Stimulated activated CD8-positive, alpha-beta memory T cell treated with anti-CD3 and anti-CD28 coated beads, Interleukin-15, amount 100 ng/mL, for 48 hours (primary cell): Measurements from ENCODE around the gene CFAP97.
"Not testable (repeated sequence)": the region's sequence is repeated elsewhere in the genome, so short reads cannot be mapped to it uniquely, and the experiment has no call there.

Experiments
- DNase-seq, 2 donors: peaks; one replicate each; pipeline ENCODE4 v3.0.0-alpha.2; 2020; ENCODE audit warnings: low read depth in 2 of 2

CFAP97 gene

GRCh38 chr4:185222598-185222997, 18.8 kb upstream of the CFAP97 start:
- DNase-seq, result no peak

DNA sequence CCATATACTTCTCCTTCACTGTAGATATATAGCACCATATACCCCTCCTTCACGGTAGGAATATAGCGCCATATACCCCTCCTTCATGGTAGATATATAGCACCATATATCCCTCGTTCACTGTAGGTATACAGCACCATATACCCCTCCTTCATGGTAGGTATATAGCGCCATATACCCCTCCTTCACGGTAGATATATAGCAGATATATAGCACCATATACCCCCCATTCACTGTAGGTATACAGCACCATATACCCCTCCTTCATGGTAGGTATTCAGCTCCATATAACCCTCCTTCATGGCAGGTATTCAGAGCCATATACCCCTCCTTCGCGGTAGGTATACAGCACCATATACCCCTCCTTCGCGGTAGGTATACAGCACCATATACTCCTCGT, 18.1 kb upstream of the CFAP97 start:
- DNase-seq, result no peak

- no peak for DNase-seq
These were observed 17.7 kb upstream of the CFAP97 start for GRCh38 chr4:185221491-185221890.

DNA sequence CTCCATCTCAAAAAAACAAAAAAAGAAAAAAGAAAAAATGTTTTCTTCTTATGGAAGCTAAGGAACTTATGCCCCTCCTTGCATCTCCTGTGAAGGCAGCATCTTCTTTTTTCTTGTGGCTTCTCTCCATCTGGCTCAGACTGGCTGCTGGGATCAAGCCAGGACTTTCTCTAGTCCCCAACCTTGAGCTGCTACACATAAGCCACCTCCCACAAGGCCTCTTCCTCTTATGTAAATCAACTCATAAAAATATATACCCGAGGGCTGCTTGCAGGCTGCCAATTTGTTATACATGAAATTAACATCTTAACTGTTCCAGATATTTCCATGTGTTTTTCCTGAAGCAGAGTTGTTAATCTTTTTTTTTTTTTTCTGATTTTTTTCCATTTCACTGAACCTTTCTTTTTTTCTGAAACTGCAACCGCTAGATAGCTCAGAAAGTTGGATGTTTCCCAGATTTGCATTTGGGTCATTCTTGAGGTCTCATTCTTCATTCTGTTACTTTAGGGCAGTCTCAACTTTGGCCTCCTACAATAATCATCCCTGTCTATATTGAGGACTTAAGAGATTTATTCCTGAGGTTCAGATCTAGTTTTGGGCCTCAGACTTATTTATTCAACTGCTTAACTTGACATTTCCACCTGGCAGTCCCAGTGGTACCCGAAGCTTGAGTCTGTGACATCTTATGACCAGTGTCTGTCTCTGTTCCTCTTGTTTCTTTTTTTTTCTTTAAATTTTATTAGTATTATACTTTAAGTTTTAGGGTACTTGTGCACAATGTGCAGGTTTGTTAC, 15.9 kb upstream of the CFAP97 start:
- DNase-seq, result no peak

DNA sequence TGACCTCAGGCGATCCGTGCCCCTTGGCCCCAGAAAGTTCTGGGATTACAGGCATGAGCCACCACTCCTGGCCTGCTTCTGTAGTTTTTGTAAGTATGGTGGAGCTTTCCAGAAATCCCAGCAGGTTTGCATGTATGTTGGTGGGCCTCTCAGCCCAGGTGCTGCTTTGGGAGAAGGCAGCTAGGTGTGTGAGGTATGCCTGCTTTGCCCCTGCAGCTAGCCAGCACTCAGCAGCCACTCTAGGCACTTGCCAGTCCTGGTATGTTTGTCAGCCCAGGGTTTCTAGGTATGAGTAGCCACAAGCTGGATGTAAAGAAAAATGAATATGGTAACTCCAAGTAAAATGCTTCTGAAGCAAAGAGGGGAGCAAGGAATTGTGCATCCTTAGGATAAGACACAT, 14.5 kb upstream of the CFAP97 start:
- DNase-seq, result no peak

GRCh38 chr4:185217408-185217975, 13.7 kb upstream of the CFAP97 start:
- DNase-seq, result no peak

- no peak for DNase-seq
These were observed 11.5 kb upstream of the CFAP97 start for GRCh38 chr4:185215261-185215660.

DNA sequence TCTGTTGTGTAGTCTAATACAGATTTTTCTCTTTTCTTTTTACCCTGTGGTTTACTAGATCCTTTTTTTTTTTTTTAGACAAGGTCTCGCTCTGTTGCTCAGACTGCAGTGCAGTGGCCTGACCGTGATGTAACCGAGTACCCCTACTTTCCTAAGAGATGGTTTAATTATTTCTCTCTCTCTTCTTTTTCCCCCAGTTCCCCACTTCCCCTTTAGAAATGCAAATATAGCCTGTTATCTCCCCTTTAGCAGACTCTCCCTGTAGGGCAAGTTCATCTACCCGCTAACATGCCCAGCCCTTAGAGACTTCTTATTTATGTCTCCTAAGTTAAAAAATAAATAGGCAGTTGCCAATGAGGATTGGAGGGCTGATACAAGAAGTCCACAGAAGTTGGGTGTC, 10.1 kb upstream of the CFAP97 start:
- DNase-seq, result no peak

DNA sequence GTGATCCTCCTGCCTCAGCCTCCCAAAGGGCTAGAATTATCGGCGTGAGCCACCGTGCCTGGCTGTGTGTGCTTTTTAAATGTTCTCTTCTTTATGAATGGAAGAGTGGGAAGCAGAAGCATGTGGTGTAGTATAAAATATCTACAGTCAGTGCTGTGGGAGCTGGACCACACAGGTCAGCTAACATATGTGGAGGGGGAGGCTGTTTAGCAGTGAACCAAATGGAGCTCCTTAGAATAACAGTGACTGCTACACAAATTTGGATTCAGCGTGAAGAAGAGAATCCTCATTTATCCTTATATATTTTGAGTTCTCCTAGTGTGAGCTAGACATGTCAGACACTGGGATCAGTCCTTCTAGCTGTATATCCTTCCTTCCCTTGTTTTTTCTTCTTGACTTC, 8.8 kb upstream of the CFAP97 start:
- DNase-seq, result no peak

DNA sequence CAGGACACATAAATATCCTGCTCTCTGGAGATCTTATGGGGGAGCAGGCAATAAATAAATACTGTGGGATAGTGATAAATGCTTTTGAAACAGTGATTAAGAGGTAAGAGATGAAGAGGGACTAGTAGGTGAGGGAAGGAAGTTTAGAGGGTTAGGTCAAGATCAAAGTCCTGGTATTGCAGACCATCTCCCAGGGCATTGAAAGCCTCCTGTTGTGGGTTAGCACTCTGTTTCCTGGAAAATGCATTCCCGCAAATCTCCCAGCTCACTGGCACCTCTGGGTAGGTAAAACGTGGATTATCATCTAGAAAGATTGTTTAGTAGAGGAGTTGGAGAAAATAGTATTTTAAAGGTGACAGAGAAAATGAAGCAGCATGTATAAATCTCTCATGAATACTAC, 7.8 kb upstream of the CFAP97 start:
- DNase-seq, result no peak

DNA sequence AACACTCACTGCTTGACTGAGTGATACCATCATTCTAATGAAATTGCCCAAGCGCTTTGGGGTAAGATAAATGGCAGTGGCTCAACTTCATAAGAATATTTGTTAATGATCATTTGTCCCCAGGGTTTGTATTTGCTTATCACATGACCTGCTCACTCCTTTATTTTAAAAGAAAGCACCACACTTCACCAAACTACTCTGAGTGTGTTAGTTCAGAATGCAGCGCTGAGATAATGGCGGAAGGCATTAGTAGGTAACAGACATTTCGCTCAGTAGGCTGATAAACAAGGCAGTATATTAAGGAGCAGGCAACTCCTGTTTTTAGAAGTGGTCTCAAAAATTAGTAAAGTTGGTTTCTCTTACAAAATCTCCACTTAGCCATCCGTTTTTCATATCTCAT, 7.2 kb upstream of the CFAP97 start:
- DNase-seq, result no peak

DNA sequence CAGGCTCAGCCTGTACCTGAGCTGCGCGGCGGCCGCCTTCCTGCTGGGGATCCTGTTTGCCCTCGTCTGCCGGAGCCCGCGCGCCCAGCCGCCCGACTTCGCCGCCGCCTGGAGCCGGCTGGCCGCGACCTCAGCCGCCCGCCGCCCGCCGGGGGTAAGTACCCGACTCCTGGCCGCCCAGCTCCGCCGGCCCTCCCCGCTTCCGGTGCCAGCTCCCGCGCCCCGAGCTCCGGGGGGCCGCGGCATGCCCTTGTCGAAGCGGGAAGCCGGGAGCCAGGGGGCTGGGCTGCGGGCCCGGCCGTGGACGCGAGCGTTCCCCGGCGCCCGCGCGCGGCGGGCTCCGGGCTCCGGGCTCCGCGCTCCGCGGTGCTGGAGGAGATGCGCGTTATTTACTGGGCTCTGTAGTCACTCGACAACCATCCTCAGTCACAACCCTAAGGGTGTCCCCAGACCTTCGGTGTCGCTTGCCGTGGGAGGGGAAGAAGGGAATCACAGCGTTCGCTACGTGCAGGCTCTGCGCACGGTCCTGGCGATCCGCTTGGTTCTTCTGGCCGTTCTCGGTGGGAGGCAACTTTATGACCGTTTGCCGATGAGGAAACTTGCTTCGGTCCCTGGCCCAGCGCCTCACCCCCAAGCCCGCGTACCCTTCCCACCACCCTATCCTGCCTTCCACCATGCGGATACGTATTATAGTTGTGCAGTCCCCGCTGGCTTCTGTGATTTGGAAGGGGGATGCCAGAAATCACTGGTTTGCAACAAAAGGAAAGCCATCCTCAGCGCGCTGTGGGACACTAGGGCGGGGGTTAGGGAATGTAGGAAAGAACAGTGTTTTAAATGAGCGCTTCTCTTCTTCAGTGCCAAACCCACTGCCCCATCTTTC, 6.5 kb upstream of the CFAP97 start:
- DNase-seq, result peak; percentile 25 to 27

- not testable (repeated sequence) for DNase-seq
These were observed 6.0 kb upstream of the CFAP97 start for GRCh38 chr4:185209852-185210101.

DNA sequence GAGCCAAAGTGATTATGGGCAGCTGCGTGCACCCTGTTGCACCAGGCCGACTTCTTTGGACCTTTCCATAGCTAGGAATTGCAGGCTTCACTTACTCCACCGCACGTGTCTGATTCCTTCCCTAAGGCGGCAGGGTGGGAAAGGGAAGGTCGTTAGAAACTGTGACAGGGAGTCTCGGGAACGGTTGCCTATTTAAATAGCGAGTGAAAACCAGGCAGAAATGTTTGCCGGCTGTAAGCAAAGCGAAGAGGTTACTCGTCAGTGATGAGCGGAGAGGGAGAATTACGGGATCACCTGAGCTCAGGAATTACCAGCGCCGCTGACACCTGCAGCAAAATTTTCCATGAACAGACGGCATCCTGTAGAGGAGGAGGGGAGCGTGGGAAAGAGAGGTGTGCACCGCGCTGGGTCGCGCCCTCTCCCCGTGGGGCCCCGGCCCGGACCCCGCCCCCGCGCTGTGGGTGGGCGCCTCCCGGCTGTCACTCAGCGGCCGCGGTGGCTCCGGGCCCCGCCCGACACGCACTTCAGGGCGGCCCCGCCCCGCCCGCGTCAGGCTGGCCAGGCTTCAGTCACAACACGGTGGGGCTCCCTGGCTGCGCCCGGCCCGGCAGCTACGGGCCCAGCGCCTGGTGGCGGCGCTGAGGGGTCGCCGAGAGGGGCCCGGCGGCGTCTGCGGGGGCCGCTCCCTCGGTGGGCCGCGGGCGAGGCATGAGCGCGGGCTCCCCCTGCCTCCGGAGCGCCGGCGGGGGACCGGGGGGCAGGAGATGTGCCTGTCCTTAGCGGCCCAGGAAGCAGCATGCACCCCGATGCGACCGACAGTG, 5.4 kb upstream of the CFAP97 start, which contains the start of gene SNX25:
TSS of gene SNX25 (plus strand) at position 568 of the 821 bp plus-strand sequence. CDS start at position 797, 229 bp downstream.
- DNase-seq, result peak; percentile 85 to 89

DNA sequence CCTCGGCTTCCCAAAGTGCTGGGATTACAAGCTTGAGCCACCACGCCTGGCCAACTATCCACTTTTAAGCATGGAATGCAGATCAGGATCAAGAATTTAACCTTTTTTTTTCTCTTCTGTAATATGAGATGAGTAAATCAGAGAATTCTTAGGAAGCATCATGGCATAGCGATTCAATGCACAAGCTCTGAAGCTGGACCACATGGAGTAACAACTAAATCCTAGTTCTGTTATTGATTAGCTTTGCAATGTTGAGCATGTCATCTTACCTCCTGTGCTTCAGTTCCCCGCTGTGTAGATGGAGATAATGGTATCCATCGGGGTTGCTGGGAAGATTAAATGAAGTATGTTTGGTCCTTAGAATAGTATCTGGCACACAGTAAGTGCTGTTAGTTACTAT, 3.7 kb upstream of the CFAP97 start:
- no peak for DNase-seq

DNA sequence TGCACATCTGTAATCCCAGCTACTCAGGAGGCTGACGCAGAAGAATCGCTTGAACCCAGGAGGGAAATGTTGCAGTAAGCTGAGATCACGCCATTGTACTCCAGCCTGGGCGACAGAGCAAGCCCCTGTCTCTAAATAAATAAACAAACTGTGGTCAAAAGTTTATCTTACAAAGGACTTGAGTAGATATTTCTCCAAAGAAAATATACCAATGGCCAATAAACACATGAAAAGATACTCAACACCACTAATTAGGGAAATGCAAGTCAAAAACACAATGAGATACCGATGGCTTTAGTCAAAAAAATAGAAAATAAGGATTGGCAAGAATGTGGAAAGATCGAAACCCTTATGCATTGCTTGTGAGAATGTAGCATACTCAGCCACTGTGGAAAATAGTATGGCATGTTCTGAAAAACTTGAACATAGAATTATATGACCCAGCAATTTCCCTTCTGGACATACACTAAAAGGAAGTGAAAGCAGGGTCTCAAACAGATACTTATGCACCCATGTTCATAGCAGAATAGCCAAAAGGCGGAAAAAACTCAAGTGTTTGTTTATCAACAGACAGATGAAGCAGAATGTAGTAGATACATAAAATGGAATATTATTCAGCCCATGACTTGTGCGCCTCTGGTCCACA, 2.0 kb upstream of the CFAP97 start:
- no peak for DNase-seq

GRCh38 chr4:185205073-185205472, 1.3 kb upstream of the CFAP97 start:
- not testable (repeated sequence) for DNase-seq

DNA sequence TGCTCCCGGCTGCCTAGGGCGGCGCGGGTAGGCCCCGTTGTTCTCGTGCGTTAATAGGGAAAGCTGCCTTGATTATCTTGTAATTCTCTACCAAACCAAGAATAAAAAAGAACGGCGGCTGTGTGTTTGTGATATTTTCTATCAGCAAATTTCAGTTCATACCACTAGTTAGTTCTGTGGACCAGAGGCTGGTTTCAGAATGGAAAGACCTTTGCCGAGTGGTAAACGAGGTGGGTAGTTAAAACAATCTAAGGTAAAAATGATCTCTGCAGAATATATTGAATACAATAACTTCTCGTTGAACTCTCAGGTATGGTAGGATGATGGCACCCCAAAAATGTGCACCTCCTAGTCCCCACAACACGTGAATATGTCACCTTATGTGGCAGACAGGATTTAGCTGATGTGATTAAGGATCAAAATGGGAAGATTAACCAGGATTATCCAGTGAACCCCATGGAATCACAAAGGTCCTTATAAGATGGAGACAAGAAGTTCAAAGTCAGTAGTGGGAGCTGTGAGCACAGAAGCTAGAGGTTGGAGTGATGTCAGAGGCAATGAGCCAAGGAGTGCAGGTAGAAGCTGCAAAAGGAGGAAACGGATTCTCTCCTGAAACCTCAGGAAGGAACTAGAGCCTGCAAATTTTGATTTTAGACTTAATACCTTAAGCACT, 574 bp upstream of the CFAP97 start:
- DNase-seq, result no peak

DNA sequence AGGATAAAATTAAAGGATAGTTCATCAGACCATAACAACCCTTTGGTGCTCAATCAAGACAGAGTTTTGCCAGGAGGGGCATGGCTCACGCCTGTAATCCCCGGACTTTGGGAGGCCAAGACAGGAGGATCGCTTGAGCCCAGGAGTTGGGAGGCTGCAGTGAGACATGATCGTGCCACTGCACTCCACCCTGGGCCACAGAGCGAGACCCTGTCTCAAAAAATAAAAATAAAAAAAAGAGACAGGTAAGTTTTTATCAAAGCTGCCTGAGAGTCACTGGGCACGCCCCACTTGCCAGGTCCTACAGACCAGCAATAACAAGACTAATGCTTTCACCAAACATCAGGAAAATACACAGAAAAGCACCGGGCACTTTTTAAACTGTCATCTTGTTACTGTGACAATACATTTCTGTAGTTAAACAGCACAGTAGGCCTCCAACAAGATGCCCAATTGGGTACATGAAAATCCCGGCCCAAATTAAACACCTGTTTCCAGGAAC, 765 bp downstream of the CFAP97 start:
- no peak for DNase-seq
